Measurements from ENCODE around the gene CDKN1C.

Gene CDKN1C

DNA sequence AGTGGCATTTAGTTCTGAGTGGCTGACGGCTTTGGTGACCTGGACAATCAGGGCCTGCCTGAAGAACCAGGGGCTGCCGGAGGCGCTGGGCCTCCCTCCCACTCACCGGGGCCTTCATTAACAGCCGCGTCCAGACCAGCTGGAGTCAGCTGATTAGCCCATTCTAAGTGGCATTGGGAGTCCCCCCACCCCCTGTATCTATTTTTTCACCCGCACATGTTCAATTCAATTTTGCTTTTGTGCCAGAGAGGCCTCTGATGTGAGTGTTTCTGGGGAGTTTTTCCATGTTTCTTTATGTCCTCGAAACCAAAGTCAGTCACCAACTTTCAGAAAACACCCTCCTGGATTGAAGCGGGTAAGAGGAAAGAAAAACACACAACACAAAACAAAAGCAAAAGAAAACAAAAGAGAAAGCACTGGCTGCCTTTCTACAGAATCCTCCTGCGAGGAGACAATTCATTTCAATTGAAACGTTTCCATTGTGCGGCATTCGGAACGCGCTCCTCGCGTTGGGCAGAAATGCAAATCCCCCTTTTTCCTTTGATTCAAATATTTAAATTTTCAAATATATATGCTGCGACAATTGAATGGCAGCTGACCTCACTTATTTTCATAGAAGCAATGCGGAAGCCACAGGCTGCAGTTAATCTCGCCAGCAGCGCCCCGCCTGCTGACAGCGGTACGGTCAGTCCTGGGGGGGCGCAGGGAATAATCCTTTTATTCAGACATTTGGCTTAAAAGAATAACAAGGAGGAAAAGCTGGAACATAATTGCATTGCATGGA, 17.7 kb downstream of the CDKN1C start:
- Histone ChIP-seq H3K4me1 (ENCODE audit: insufficient read depth, low read length) (peaks cover 20% of the 10 kb centered on the region), H3K9me3 (ENCODE audit: control insufficient read depth, insufficient read depth, low read length) (no peaks in the 10 kb centered on the region; the same call in 1 of the 2 replicates), H3K9ac (ENCODE audit: low read depth, low read length) (no peak overlapping the region; the same call in 1 of the 2 replicates), H3K36me3 (ENCODE audit: insufficient read depth, low read length) (no peaks in the 10 kb centered on the region)

DNA sequence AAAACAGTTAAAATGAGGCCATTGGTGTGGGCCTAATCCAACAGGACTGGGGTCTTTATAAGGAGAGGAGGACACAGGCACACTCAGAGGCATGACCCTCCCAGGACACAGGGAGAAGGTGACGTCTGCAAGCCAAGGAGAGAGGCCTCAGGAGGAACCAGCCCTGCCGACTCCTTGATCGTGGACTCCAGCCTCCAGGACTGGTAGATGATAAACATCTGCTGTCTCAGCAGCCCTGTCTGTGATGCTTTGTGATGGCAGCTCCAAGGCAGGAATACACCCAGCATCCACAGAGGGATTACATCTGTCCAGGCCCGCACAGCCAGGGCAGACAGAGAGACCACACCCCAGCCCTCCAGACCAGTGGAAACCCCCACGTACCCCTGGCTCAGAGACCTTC, 18.4 kb downstream of the CDKN1C start:
- no peaks in the 10 kb centered on the region for H3K36me3 ChIP-seq (ENCODE audit: insufficient read depth, low read length)
- peaks cover 20% of the 10 kb centered on the region for H3K4me1 ChIP-seq (ENCODE audit: insufficient read depth, low read length)
- H3K9ac ChIP-seq (ENCODE audit: low read depth, low read length): no peak overlapping the region
- no peaks in the 10 kb centered on the region; the same call in 1 of the 2 replicates for H3K9me3 ChIP-seq (ENCODE audit: control insufficient read depth, insufficient read depth, low read length)

DNA sequence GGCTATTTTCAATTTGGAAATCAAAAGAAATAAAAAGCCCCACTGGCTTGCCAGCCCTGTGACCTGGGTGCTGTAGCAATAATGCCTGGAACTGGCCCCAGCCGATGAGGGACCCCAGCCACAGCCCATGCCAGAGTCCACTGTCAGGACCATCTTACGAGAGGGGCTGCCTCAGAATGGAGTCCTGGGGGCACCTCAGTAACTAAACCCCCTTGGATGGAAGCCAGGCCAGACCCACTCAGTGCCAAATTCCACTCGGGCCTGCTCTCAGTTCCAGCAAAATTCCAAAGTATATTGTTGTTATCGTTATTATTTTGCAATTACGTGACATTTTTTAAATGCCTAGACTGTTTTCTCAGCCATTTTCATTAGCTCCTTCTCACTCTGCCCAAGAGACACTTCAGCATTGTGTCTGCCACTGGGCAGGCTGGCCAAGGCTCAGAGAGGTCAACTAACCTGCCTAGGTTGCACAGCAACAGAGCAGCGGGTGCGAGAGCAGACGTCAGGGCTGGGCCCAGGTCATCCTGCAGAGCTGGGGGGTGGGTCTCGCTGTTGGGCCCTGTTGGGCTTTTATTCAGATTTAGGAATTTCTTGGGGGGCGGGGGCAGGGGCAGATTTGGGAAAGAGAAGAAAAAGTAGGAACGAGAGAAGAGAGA, 19.5 kb downstream of the CDKN1C start:
- no peaks in the 10 kb centered on the region; the same call in 1 of the 2 replicates for H3K9me3 ChIP-seq (ENCODE audit: control insufficient read depth, insufficient read depth, low read length)
- H3K36me3 ChIP-seq (ENCODE audit: insufficient read depth, low read length): no peaks in the 10 kb centered on the region
- no peak overlapping the region for H3K9ac ChIP-seq (ENCODE audit: low read depth, low read length)
- peaks cover 23% of the 10 kb centered on the region for H3K4me1 ChIP-seq (ENCODE audit: insufficient read depth, low read length)

GRCh38 chr11:2864901-2865300, 20.7 kb downstream of the CDKN1C start:
- peaks cover 20% of the 10 kb centered on the region for H3K4me1 ChIP-seq (ENCODE audit: insufficient read depth, low read length)
- H3K9me3 ChIP-seq (ENCODE audit: control insufficient read depth, insufficient read depth, low read length): no peaks in the 10 kb centered on the region; the same call in 1 of the 2 replicates
- no peaks in the 10 kb centered on the region for H3K36me3 ChIP-seq (ENCODE audit: insufficient read depth, low read length)
- no peak overlapping the region for H3K9ac ChIP-seq (ENCODE audit: low read depth, low read length)

GRCh38 chr11:2863276-2863618, 22.3 kb downstream of the CDKN1C start:
- H3K36me3 ChIP-seq (ENCODE audit: insufficient read depth, low read length): no peaks in the 10 kb centered on the region
- H3K4me1 ChIP-seq (ENCODE audit: insufficient read depth, low read length): peaks cover 13% of the 10 kb centered on the region
- H3K9me3 ChIP-seq (ENCODE audit: control insufficient read depth, insufficient read depth, low read length): no peaks in the 10 kb centered on the region; the same call in 1 of the 2 replicates
- H3K9ac ChIP-seq (ENCODE audit: low read depth, low read length): peak overlapping the region; percentile 46

DNA sequence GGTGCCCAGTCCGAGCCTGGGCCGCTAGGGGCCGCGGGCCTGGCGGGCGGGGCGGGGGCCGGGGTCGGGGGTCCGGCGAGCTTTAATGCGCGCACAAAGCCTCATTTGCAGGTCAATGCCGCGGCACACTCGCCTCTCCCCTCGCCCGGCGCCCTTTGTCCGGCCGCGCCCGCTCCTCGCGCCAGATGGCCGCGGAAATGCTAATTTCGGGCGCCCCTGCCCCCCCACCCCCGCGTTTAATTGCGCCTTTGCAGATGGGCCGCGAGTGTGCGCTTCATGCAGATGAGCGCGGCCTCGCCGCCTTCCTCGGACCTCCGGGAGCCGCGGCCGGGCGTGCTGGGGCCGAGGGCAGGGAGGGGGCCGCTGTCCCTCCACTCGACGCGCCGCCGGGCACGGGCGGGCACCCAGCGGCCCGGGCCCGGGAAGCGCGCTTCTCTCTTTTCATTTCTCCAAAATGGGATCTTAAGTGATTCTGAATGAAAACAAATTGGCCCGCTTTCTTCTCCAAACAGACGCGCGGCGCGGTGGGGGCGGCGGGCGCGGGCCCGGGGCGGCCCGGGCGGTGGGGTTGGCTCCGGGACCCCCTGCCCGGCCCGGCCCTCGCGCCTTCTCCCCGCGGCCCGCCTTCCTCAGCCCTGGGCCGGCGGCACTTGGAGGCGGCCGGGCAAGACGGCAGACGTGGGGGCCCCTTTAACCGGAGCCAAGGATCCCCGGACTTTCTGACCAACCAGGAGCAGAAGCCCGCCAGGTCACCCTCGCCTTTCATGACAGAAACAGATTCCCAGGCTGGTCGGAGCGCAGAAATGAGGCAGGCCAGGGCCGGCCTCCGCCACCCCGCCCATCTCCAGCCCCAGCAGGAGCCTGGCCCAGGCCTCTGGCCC, 22.9 kb downstream of the CDKN1C start:
- peaks cover 7% of the 10 kb centered on the region for H3K4me1 ChIP-seq (ENCODE audit: insufficient read depth, low read length)
- no peaks in the 10 kb centered on the region; the same call in 1 of the 2 replicates for H3K9me3 ChIP-seq (ENCODE audit: control insufficient read depth, insufficient read depth, low read length)
- no peaks in the 10 kb centered on the region for H3K36me3 ChIP-seq (ENCODE audit: insufficient read depth, low read length)
- peak overlapping the region; percentile 46 for H3K9ac ChIP-seq (ENCODE audit: low read depth, low read length)

GRCh38 chr11:2860636-2861035, 24.9 kb downstream of the CDKN1C start:
- Histone ChIP-seq H3K4me1 (ENCODE audit: insufficient read depth, low read length) (peaks cover 6% of the 10 kb centered on the region; the same call in 1 of the 2 replicates), H3K36me3 (ENCODE audit: insufficient read depth, low read length) (no peaks in the 10 kb centered on the region), H3K9me3 (ENCODE audit: control insufficient read depth, insufficient read depth, low read length) (no peaks in the 10 kb centered on the region), H3K9ac (ENCODE audit: low read depth, low read length) (no peak overlapping the region)

DNA sequence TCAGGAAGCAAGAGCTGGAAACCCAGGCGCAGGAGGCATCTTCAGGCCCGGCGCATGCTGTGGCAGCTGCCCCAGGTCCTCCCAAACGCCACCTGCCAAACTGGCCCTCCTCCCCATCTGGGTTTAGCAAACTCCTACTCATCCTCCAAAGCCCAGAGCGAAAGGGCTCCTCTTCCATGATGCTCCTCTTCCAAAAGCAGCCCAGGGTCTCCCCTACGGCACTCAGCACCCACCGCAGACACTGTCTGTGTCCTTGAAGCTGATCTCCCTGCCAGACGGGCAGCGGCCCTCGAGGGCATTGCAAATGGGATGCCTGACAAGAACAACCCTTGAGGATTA, 25.9 kb downstream of the CDKN1C start:
- H3K9ac ChIP-seq (ENCODE audit: low read depth, low read length): no peak overlapping the region
- H3K4me1 ChIP-seq (ENCODE audit: insufficient read depth, low read length): peaks cover 6% of the 10 kb centered on the region; the same call in 1 of the 2 replicates
- H3K9me3 ChIP-seq (ENCODE audit: control insufficient read depth, insufficient read depth, low read length): no peaks in the 10 kb centered on the region
- no peaks in the 10 kb centered on the region for H3K36me3 ChIP-seq (ENCODE audit: insufficient read depth, low read length)

DNA sequence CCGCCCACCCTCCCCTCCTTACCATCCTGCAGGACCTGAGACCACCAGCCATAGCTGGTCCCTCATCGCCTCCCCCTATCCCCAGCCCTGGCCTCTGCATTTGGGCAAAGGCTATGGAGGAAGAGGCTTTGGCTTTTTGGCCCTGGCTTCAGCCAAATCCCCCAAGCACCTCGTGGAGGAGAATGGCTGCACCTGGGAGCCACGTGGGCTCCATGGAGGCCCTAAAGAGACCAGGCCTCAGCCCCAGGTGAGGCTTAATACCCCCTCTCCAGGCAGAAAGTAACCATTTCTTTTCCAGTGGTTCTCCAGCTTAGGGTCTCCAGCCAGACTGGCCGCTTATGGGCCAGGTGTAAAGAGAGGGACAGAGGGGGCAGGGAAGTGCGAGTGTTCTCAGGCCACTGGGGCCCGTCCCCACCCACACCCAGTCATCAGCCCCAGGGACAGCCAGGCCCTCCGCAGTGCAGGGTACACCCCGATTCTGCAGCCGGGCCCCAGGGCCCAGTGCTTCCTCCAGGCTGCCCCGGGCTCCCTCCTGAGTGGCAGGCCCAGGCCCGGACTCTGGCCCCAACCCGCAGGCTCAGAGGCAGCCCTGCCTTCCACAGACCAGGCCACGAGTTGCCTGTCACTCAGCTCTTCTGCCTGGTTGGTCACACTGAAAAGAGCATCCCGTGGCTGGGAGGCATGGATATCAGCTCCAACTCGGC, 26.4 kb downstream of the CDKN1C start:
- Histone ChIP-seq H3K4me1 (ENCODE audit: insufficient read depth, low read length) (peaks cover 6% of the 10 kb centered on the region; the same call in 1 of the 2 replicates), H3K9me3 (ENCODE audit: control insufficient read depth, insufficient read depth, low read length) (no peaks in the 10 kb centered on the region), H3K36me3 (ENCODE audit: insufficient read depth, low read length) (no peaks in the 10 kb centered on the region), H3K9ac (ENCODE audit: low read depth, low read length) (no peak overlapping the region)

DNA sequence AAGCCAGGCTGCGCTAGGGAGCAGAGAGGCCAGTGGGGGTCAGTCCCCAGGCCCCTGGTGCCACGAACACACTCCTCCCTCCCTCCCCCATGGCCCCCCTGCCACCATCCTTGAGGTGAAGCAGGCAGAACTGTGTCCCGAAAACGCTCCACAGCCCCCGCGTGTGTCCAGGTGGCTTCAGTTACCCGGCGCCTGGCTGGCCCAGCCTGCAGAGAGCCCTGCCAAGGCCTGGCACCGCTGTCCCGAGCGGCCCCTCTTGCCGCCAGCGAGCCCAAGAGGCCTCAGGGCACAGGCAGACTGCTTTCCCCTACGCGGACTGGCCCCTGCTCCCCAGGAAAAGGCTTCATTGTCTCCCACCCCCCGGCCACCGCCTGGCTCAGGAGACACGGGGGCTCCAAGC, 27.7 kb downstream of the CDKN1C start:
- H3K4me1 ChIP-seq (ENCODE audit: insufficient read depth, low read length): peaks cover 6% of the 10 kb centered on the region; the same call in 1 of the 2 replicates
- H3K36me3 ChIP-seq (ENCODE audit: insufficient read depth, low read length): no peaks in the 10 kb centered on the region
- H3K9ac ChIP-seq (ENCODE audit: low read depth, low read length): no peak overlapping the region
- H3K9me3 ChIP-seq (ENCODE audit: control insufficient read depth, insufficient read depth, low read length): no peaks in the 10 kb centered on the region

DNA sequence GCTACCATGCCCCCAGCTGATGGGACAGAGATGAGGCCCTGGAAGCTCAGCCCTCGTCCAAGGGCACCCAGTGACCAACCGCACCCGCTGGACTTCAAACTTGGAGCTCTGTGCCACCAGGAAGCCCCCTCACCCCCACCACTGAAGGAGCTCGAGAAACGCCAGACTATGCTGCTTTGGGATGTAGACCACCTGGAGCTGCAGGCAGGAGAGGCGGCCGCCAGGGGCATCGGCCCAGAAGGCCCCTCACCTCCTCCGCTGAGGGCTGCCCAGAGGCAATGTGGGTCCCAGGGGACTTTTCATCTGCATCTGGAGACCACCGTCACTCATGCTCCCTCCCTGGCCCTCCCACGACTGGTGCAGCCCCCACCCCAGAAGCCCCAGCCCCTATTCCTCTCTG, 28.3 kb downstream of the CDKN1C start:
- Histone ChIP-seq H3K4me1 (ENCODE audit: insufficient read depth, low read length) (peaks cover 6% of the 10 kb centered on the region; the same call in 1 of the 2 replicates), H3K36me3 (ENCODE audit: insufficient read depth, low read length) (no peaks in the 10 kb centered on the region), H3K9ac (ENCODE audit: low read depth, low read length) (no peak overlapping the region), H3K9me3 (ENCODE audit: control insufficient read depth, insufficient read depth, low read length) (no peaks in the 10 kb centered on the region)

- no peaks in the 10 kb centered on the region for H3K4me1 ChIP-seq (ENCODE audit: insufficient read depth, low read length)
- no peaks in the 10 kb centered on the region for H3K36me3 ChIP-seq (ENCODE audit: insufficient read depth, low read length)
- no peak overlapping the region for H3K9ac ChIP-seq (ENCODE audit: low read depth, low read length)
- H3K9me3 ChIP-seq (ENCODE audit: control insufficient read depth, insufficient read depth, low read length): no peaks in the 10 kb centered on the region
Observed at GRCh38 chr11:2855162-2855561, 30.4 kb downstream of the CDKN1C start.

DNA sequence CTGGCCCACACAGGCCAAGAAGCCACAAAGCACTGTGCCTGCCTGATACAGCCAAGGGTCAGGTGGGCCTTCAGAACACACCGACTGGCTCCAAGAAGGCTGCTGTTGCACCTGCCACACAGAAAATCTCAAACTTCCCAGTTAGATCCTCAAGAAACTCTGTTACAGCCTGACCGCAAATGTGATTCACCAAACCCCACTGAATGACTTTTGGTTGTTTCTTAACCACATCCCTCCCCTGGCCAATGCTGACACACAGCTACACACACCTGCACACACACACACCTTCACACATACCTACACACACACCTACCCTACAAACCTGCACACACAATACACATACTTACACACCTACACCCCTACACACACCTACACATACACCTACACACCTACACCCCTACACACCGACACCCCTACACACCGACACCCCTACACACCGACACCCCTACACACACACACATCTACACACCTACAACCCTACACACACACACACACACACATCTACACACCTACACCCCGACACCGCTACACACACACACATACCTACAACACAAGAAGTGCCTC, 31.5 kb downstream of the CDKN1C start:
- Histone ChIP-seq H3K9ac (ENCODE audit: low read depth, low read length) (no peak overlapping the region), H3K36me3 (ENCODE audit: insufficient read depth, low read length) (no peaks in the 10 kb centered on the region), H3K4me1 (ENCODE audit: insufficient read depth, low read length) (no peaks in the 10 kb centered on the region), H3K9me3 (ENCODE audit: control insufficient read depth, insufficient read depth, low read length) (no peaks in the 10 kb centered on the region)

DNA sequence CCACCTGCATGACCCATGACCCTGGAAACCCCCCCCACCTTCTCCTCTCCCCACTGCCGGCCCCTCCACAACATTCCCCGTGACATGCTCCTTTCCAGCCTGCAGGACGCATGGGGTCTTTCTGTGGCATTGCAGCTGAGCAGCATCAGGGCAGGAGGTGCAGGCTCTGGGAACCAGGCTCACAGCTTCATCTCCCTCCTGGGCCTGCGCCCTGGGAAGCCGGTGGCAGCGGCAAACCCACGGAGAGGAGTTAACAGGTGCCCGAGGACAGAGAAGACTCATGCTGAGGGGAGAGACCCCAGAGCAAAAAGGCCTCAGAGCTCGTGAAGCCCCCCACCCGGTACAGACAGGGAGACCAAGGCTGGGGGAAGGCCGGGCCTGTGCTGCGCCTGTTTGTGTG, 32.2 kb downstream of the CDKN1C start:
- no peak overlapping the region for H3K9ac ChIP-seq (ENCODE audit: low read depth, low read length)

More for the DNA sequence above, 32.2 kb downstream of the CDKN1C start:
- H3K4me1 ChIP-seq (ENCODE audit: insufficient read depth, low read length): no peaks in the 10 kb centered on the region
- no peaks in the 10 kb centered on the region for H3K9me3 ChIP-seq (ENCODE audit: control insufficient read depth, insufficient read depth, low read length)
- H3K36me3 ChIP-seq (ENCODE audit: insufficient read depth, low read length): no peaks in the 10 kb centered on the region
